ENCODE data around the gene MAMDC4.

GRCh38 chr9:136886610-136887597 lies 34.8 kb downstream of the MAMDC4 start:
- TF ChIP-seq CTCF (IDR thresholded peaks at IDR 0.05) (no peak), POLR2AphosphoS5 (IDR thresholded peaks at IDR 0.05) (no peak), POLR2A (IDR thresholded peaks at IDR 0.05) (no peak)

Data from gastroesophageal sphincter (tissue), 3 donors.